Coronary artery (tissue), 2 donors: Measurements from ENCODE around the gene FAM135A.

ENCODE experiments used
- DNase-seq: peaks from one replicate; pipeline ENCODE4 v3.0.0-alpha.2; 2017; ENCODE audit warnings: low spot score
- H3K27ac ChIP-seq, 2 donors: fragments of 200-600 bp; sonication (generic); one replicate each; pipeline ENCODE4 v1.5.1; 2016 to 2019
- H3K4me3 ChIP-seq: fragments of 200-600 bp; sonication (generic); 2 replicates; pipeline ENCODE4 v1.5.1; 2016; ENCODE audit warnings: mild to moderate bottlenecking, moderate library complexity
- CTCF ChIP-seq: fragments of 200-600 bp; sonication (generic); IDR thresholded peaks from one replicate; pipeline ENCODE4 v1.5.1; 2019; ENCODE audit warnings: antibody characterized with exemption

Gene FAM135A

GRCh38 chr6:70396163-70396562 is 17.1 kb upstream of the FAM135A start:
- no peak overlapping the region for H3K4me3 ChIP-seq
- TF ChIP-seq CTCF, result no peak
- no peak overlapping the region for H3K27ac ChIP-seq
- DNase-seq, result no peak

- Histone ChIP-seq H3K4me3 (no peak overlapping the region), H3K27ac (no peak overlapping the region)
- DNase-seq, result no peak
- TF ChIP-seq CTCF, result no peak
Measured at GRCh38 chr6:70396796-70397729, 16.2 kb upstream of the FAM135A start.

GRCh38 chr6:70398783-70399728 is 14.3 kb upstream of the FAM135A start:
- no peak overlapping the region for H3K27ac ChIP-seq
- DNase-seq, result no peak
- TF ChIP-seq CTCF, result no peak
- no peak overlapping the region for H3K4me3 ChIP-seq

- H3K4me3 ChIP-seq, result no peak overlapping the region
- DNase-seq, result no peak
- TF ChIP-seq CTCF, result no peak
Measured at GRCh38 chr6:70404658-70405057, 8.7 kb upstream of the FAM135A start.

GRCh38 chr6:70409216-70409615 is 4.1 kb upstream of the FAM135A start:
- no peak overlapping the region for H3K27ac ChIP-seq
- TF ChIP-seq CTCF, result no peak
- H3K4me3 ChIP-seq, result no peak overlapping the region
- no peak for DNase-seq

More at GRCh38 chr6:70404658-70405057, 8.7 kb upstream of the FAM135A start:
- no peak overlapping the region for H3K27ac ChIP-seq

DNA sequence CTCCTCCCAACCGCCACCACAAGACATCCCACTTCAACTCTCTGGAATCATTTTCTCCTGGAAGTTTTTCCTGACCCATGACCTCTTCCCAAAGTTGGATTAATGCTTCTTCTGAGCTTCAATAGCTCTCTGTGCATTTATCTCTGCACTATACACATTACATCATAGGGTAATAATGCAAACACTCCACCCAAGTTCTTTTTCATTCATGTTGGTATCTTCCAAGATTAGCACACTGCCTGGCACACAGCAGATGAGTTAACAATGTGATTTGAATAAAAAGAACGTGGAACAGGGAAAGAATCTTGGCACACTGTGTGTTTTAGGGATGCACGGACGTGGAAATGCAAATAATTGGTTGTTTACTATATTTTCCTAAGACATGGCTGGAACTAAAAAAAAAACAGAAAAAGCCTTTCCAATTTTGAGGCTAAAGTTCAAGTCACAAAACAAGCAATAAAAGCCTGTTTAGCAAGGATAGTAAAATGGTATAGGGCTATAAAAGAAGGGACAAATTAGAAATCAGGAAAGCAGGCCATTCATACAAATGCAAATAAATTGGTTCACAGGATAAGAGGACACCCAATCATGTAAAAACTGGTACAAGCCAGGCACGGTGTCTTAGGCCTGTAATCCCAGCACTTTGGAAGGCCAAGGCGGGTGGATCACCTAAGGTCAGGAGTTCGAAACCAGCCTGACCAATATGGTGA is 1.6 kb upstream of the FAM135A start:
- DNase-seq, result no peak
- H3K27ac ChIP-seq, result no peak overlapping the region
- H3K4me3 ChIP-seq, result peak overlapping the region; percentile 76
- TF ChIP-seq CTCF, result no peak
